Right lung (tissue), 5 donors: ENCODE results near the gene SDHB. TPM values are rescaled to one million over a fixed set of nuclear protein-coding genes. Genes with fewer than 3 reads are reported as not detected.
A peak's percentile ranks its signal among the peaks of the same experiment; 100 is the strongest.

ENCODE experiments used
- DNase-seq, 2 donors: peaks; one replicate each; pipeline ENCODE4 v3.0.0-alpha.2; 2013
- polyA plus RNA-seq, 5 donors: library from polyadenylated mRNA; unstranded; fragments of 120-200 nt; gene quantifications; one replicate each; pipeline versions ENCODE4 v1.2.1 to v1.2.3, GENCODE V29; 2013; ENCODE audit warnings: inconsistent platforms in 1 of 5, low replicate concordance in 1 of 5; ENCODE audit not compliant: insufficient read length in 5 of 5, insufficient read depth in 1 of 5

Gene SDHB
- polyA plus RNA-seq, 5 donors, result 80.8 to 112 (median 99.1) TPM

GRCh38 chr1:17013491-17014320, 40.1 kb downstream of the SDHB start:
- DNase-seq, result no peak

DNA sequence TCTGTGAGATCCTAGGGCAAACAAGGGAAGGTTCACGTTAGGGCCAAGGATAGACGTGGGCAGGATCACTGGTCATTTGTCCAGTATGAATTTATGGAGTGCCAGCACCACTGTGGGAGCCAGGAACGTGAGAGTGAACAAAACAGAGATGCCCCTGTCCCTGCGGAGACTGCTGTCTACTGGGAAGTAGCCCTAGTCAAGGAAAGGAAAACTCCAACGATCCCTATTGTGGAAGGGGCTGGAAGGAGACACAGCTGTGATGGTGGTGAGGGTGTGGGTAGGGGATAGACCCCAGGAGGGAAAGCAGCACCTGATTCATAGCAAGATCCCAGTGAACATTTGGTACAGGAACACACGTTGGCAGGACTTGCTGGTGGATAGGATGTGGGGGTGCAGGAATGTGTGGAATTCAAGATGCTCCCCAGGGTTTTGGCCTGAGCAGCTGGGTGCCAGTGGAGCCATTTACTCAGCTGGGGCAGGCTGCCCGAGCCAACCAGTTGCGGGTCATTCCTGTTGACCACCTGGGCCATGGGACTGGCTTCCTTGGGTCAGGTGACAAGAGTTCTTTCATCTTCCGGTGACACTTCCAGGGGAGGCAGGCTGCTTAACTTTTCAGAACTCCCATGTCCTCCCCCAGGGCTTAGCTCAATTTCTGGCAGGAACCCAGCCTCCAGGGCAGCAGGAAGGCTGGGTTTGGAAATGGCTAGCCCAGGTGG, 40.9 kb downstream of the SDHB start:
- no peak for DNase-seq

DNA sequence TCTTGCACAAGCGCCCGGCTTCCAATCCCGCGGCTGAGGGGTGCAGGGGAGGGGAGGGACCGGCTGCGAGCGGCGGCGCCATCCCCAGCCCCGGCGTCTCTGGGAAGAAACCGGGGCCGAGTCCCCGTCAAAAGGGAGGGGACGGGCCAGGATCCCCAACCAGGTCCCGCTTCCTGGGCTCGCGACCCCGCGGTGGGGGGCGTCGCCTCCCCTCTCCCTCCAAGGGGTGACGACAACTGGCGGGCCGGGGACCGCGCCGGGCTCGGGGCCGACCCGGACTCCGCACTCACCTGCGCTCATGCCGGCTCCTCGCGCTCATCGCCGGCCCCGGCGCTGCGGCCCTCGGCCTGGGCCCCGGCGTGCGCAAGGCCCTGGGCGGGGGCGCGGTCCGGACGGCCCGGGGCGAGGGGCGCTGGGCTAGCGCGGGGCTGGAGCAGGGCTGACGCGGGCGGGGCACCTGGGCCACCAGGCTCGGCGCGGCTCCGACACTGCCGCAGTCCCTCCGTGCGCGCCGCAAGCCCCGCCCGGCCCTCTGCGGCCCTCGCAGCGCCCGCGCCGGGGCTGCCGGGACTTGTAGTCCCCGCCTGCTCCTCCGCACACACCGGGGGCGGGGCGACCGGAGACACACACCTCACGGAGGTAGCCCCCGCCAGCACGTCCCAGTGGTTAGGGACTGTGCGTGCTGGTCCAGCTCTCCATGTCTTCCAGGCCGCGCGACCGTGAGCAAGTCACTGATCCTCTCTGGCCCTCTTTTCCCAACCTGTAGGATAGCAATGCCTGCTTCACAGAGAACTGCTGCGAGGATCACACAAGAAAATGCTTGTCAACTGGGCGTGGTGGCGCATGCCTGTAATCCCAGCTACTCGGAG, 42.2 kb downstream of the SDHB start, which contains the start of gene ATP13A2:
TSS of gene ATP13A2 (minus strand) at position 490 of the 869 bp plus-strand sequence. CDS start at position 300, 190 bp downstream.
- peak; percentile 65 to 70 for DNase-seq

GRCh38 chr1:17011092-17011438, 42.8 kb downstream of the SDHB start:
- no peak for DNase-seq

DNA sequence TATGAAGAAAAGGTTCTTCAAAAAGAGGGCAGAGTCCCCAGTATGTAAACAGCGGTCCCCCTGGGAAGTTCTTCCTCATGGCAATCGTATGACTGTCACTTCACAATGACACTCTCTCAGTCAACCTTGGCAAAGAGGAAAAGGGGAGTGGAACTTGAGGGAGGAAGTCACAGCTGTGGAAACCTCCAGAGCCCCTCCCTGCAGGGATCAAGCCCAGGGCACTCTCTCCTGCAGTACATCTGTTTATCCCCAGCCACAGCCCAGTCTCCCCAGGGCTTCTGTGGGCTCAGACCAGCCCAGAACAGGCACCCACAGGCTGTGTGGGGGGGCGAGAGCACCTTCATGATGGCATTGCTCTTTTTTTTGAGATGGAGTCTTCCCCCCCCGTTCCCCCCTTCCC, 44.1 kb downstream of the SDHB start:
- no peak for DNase-seq

DNA sequence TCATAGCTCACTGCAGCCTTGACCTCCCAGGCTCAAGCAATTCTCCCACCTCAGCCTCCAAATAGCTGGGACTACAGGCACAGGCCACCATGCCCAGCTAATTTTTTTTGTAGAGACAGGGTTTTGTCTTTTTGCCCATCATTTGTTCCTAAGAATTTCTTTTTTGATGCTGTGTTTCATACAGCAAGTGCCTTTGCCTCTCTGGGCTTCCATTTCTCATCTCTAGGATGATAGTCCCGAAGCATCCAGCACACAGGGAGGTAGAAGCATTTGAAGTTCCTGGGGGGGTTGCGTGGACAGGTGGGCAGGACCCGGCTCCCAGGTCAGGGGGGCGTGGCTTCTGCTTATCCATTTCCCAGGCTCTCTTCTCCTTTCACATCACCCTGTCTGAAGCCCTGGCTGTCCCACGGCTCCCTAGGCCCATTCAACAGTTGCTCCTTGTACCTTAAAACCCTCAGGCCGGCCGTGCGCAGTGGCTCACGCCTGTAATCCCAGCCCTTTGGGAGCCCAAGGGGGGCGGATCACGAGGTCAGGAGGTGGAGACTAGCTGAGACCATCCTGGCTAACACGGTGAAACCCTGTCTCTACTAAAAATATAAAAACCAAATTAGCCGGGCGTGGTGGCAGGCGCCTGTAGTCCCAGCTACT, 45.5 kb downstream of the SDHB start:
- DNase-seq, result no peak

GRCh38 chr1:17007121-17007520, 46.7 kb downstream of the SDHB start:
- no peak for DNase-seq

DNA sequence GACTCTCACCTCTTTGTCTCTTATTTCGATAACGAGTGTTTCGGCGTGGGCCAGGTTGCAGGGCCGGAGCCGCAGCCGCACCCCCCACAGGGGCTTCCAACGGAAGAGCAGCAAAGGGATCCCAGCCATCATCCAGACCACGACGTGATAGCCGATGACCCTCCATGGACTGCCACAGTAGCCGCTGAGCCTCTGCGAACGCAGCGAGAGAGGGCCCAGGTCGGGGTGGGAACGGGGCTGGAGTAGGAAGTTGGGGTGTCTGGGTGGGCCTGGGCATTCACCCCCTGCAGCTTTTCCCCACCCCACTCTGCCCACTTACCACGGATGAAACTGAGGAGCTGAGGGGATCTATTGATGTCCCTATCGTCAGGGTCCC, 48.5 kb downstream of the SDHB start:
- no peak for DNase-seq

DNA sequence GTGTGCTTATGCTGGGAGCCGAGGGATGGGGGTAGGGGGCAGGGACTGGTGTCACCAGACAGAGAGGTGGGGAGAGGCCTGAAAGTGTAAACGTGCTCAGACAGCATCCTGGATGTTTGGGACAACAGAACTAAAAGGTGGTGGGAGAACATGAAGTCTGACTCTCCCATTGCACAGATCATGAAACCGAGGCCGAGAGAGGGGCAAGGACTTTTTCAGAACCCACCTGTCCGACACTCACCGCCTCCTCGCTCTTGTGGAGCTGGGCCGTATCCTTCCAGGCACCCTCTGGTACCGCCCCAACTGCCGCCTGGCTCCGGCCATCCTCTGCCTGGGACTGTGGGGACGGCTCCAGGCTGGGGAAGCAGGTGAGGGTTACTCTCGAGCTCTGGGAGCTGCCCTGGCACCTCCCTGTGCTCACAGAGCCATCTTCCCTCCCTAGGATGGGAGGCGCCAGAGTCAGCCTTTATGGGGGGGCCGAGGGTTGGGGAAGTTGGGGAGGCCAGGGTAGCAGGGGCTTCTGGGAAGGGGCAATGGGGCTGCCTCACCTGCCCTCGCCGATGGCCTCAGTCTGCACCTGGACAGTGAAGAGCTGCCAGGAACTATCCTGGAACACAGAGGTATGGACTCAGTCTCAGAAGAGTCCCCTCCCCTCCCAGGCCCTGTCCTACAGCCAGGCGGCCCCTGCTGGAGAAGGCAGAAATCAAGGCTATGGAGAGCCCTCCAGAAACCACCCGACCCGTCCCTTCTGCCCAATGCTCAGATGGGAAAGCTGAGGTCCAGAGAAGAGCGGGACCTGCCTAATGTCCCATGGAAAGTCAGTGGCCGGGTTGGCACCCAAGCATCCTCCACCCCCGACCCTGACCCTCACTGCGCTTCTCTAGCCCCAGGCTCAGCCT, 49.1 kb downstream of the SDHB start:
- no peak for DNase-seq

DNA sequence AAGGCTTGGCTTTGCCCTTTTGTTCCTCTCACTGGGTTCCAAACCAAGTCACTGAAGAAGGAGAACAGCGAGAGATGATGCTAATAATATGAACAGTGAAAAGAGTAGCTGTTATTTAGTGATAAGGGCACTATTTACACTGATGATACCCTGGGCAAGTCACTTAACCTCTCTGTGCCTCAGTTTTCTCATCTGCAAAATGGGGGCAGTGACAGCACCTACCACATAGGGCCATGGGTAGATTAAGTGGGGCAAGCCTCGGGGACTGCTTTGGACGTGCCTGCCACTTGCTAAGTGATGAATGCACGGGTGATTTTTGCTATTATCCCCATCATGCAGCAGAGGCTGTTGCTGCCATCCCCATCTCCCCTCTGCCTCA, 51.3 kb downstream of the SDHB start:
- DNase-seq, result no peak

DNA sequence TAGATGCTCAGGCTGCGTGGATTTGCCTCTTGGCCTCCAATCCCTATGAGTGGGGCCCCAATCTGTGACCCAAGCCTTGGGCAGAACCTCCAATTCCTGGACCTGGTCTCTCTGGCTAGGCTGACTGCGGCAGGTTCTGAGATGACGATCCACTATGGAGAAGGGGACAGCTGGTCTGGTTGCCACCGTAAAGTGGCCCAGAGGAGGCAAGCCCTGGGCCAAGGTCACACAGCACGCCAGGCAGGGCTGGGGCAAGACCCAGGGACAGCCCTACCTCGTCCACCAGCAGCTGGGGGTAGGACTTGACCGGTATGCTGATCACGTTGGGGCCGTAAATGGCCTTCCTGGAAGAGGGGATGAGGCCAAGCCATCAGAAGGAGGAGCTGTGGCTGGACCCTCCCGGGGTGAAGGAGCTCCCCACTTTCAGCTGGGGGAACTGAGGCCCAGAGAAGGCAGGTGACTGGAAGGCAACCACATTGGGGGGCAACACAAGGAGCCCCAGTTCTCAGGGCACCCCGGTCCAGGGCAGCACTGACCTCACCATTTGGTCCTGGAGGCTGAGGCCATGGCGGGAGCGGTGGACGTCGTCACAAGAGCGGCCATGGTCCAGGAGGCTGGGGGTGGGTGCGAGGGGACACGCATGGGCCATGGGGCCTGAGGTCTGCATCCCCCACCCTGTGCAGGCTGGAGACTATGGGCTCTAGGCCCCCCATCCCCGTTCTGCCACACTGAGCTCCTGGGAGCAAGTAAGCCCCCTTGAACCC, 51.9 kb downstream of the SDHB start:
- DNase-seq, result no peak

DNA sequence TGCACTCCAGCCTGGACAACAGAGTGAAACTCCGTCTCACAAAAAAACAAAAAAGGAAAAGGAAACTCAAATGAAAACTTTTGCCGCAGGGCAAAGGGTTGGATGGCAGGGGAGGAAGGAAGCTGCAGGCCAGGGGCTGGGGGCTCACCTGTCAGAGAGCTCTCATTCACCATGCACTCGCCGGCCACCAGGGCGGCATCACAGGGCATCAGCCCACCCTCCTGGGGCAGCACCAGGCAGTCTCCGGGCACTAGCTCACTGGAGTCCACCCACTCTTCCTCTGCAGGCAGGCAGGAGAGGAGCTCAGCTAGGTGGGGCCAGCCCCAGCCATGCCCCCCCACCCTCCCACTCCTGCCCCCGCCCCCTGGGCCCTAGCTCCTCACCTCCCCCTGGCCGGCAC, 54.0 kb downstream of the SDHB start:
- no peak for DNase-seq

- no peak for DNase-seq
Measured at GRCh38 chr1:16998589-16998988, 55.2 kb downstream of the SDHB start.

GRCh38 chr1:16996845-16997244, 57.0 kb downstream of the SDHB start:
- DNase-seq, result no peak

- no peak for DNase-seq
Measured at GRCh38 chr1:16993521-16994038, 60.3 kb downstream of the SDHB start.

GRCh38 chr1:16992675-16993074, 61.2 kb downstream of the SDHB start:
- DNase-seq, result no peak

- no peak for DNase-seq
Measured at GRCh38 chr1:16992102-16992501, 61.7 kb downstream of the SDHB start.

GRCh38 chr1:16991571-16991970, 62.3 kb downstream of the SDHB start:
- DNase-seq, result no peak

DNA sequence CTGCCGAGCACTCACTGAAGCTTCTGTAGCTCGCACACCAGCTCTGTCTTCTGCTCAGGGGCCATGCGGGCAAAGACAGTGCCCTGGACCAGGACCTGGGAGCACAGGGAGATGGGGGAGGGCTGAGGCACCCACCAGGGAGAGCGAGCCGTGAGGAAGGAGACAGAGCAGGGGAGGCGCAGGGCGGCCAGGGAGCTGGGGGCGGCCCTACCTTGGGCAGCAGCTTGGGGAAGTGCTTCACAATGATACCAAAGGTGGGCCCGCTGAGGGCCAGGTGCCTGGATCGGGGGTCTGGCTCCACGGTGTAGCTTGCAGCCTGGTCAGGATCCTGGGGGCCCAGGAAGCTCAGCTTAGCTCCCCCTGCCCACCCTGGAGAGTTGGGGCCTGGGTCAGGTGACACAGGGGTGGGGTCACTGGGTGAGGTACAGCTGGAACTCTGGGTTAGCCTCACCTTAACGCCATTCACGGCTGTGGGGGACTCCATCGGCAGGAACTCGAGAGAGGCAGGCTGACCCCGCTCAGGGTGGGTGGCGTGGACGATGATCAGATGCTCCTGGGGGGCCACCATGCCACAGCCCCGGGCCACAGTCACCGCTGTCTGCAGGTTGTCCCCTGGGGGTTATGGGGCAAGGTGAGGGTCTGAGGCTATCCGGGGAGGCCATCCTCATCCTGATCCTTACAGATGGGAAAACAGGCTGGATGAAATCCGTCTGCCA, 64.0 kb downstream of the SDHB start:
- DNase-seq, result no peak
